Tibial nerve (tissue), 4 donors: ENCODE data around the gene HES5.

ENCODE experiments used
- EP300 ChIP-seq, 2 donors: sonication (generic); formaldehyde crosslinking; IDR thresholded peaks; one replicate each; pipeline ENCODE4 v1.6.1; 2017; ENCODE audit warnings: antibody characterized with exemption in 2 of 2, mild to moderate bottlenecking in 1 of 2
- POLR2A ChIP-seq, 2 donors: fragments of 450-650 bp; IDR thresholded peaks; one replicate each; pipeline ENCODE4 v1.6.1; 2017; ENCODE audit warnings: antibody characterized with exemption in 2 of 2, mild to moderate bottlenecking in 2 of 2, moderate library complexity in 2 of 2
- TF ChIP-seq, protein P1 (sequence below), 5 experiments: fragments of 200-600 bp in 3 of 5; fragments of 450-650 bp in 2 of 5; sonication (generic) in 3 of 5; IDR thresholded peaks; one replicate each; pipeline ENCODE4 v1.5.1; 2016 to 2019; ENCODE audit warnings: antibody characterized with exemption in 5 of 5, mild to moderate bottlenecking in 3 of 5, moderate library complexity in 2 of 5

DNA sequence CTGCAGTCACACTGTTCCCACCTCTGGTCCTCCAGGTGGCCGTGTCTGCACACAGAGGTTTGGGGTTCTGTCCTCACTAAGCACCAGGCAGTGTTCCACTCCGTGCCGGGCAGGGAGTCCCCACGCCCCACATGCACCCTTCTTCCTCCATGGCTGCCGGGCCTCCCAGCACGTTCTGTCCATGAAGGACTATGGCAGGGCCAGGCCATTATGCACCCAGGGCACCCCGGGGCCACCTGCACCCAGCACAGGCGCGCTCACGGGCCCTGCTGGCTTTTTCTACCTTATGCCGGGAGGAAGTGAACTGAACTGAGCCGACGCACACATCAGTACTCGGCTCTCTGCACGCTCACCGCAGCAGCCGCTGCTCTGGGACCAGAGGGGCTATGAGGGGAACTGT is 13.9 kb downstream of the HES5 start:
- TF ChIP-seq POLR2A (IDR thresholded peaks at IDR 0.05), result no peak
- TF ChIP-seq, protein P1, sequence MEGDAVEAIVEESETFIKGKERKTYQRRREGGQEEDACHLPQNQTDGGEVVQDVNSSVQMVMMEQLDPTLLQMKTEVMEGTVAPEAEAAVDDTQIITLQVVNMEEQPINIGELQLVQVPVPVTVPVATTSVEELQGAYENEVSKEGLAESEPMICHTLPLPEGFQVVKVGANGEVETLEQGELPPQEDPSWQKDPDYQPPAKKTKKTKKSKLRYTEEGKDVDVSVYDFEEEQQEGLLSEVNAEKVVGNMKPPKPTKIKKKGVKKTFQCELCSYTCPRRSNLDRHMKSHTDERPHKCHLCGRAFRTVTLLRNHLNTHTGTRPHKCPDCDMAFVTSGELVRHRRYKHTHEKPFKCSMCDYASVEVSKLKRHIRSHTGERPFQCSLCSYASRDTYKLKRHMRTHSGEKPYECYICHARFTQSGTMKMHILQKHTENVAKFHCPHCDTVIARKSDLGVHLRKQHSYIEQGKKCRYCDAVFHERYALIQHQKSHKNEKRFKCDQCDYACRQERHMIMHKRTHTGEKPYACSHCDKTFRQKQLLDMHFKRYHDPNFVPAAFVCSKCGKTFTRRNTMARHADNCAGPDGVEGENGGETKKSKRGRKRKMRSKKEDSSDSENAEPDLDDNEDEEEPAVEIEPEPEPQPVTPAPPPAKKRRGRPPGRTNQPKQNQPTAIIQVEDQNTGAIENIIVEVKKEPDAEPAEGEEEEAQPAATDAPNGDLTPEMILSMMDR (IDR thresholded peaks at IDR 0.05), result no peak
- no peak for TF ChIP-seq EP300 (IDR thresholded peaks at IDR 0.05)
